Measurements from ENCODE around the gene LGI4.

LGI4 gene

DNA sequence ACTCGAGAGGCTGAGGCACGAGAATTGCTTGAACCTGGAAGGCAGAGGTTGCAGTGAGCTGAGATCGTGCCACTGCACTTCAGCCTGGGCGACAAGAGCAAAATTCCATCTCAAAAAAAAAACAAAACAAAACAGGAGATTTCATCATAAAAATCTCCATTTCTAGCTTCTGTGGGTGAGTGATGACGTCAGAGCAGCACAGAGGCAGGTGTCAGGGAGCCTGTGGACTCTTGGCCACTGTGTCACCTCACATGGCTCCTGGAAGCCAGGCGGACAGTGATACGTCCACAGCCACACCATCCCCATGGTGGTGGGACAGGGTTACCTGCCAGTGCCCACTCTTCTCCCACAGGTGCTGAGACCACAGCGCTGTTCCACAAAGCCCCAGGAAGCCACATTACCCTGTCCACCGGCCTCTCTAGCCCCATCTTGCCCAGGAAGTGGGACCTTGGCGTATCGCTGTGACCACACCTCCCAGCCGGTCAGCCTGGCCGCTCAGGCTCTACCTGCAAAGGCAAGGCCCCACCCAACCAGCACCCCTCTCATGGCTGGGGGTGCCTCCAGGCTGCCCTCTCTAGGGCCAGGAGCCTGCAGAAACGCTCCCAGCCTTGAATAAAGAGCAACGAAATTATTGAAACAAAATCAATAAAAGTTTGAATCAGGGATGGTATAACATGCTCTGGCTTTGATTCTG is 21.7 kb downstream of the LGI4 start:
- no peak overlapping the region for H2AFZ ChIP-seq (ENCODE audit: low read length, unreplicated experiment)
- no peaks in the 10 kb centered on the region for H3K79me2 ChIP-seq (ENCODE audit: control insufficient read depth, insufficient read depth, low read length, unreplicated experiment)
- H3K27ac ChIP-seq (ENCODE audit: low read depth, low read length) = no peak overlapping the region
- H3K27me3 ChIP-seq (ENCODE audit: insufficient read depth, low read length) = no peaks in the 10 kb centered on the region
- H3K36me3 ChIP-seq (ENCODE audit: insufficient read depth, low read length) = no peaks in the 10 kb centered on the region
- H3K4me3 ChIP-seq (ENCODE audit: low read depth, low read length) = no peak overlapping the region
- H3K4me1 ChIP-seq (ENCODE audit: control insufficient read depth, insufficient read depth, low read length, unreplicated experiment) = no peaks in the 10 kb centered on the region

DNA sequence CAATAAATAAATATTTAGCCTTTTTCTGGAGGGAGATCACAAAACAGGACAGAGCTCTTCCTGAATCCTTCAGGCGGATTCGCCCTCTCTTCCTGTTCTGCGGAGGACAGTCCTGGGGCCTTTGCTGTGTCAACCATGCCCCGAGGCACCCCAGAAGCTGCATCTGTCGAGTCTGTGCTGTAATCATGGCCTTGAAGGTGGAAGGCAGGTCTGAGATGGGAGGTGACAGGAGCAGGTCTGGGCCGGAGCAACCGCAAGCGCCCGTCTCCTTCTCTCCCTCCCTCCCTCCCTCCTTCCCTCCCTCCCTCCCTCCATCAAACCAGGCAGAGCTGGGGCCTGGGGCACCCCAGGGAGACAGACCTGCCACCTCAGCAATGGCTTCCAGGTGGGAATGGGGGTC is 23.9 kb downstream of the LGI4 start:
- no peak overlapping the region for H3K4me3 ChIP-seq (ENCODE audit: low read depth, low read length)
- no peaks in the 10 kb centered on the region for H3K36me3 ChIP-seq (ENCODE audit: insufficient read depth, low read length)
- H3K27me3 ChIP-seq (ENCODE audit: insufficient read depth, low read length) = no peaks in the 10 kb centered on the region
- no peak overlapping the region for H2AFZ ChIP-seq (ENCODE audit: low read length, unreplicated experiment)
- no peaks in the 10 kb centered on the region for H3K4me1 ChIP-seq (ENCODE audit: control insufficient read depth, insufficient read depth, low read length, unreplicated experiment)
- no peaks in the 10 kb centered on the region for H3K79me2 ChIP-seq (ENCODE audit: control insufficient read depth, insufficient read depth, low read length, unreplicated experiment)
- H3K27ac ChIP-seq (ENCODE audit: low read depth, low read length) = no peak overlapping the region

DNA sequence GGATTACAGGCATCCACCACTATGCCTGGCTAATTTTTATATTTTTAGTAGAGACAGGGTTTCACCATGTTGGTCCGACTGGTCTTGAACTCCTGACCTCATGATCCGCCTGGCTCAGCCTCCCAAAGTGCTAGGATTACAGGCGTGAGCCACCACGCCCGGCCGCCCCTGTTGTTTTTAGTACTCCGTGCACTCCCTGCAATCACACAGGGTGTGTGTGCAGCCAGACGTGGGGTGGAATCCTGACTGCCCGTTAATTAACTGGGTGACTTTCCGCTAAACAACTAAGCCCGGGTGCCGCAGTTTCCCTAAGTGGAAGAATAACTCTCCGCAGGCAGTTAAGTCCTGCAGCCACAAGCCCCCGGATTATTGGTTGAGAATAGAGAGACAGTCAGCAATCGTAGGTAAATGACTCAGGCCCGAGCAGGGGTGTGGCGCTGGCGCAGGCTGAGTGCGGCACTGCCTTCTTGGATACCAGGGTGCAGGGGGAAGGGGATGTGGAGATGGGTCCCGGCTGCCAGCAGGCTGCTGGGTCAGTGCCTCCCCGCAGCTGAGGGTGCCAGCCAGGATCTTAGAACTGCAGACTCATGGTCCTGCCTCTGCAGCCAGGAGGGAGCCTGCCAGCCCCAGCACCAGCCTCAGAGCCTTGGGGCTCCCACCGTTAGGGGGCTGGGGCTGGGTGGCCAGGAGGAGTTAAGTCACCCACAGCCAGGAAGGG is 25.3 kb downstream of the LGI4 start:
- no peaks in the 10 kb centered on the region for H3K4me1 ChIP-seq (ENCODE audit: control insufficient read depth, insufficient read depth, low read length, unreplicated experiment)
- no peaks in the 10 kb centered on the region for H3K36me3 ChIP-seq (ENCODE audit: insufficient read depth, low read length)
- H2AFZ ChIP-seq (ENCODE audit: low read length, unreplicated experiment) = no peak overlapping the region
- H3K27ac ChIP-seq (ENCODE audit: low read depth, low read length) = no peak overlapping the region
- H3K4me3 ChIP-seq (ENCODE audit: low read depth, low read length) = no peak overlapping the region
- no peaks in the 10 kb centered on the region for H3K79me2 ChIP-seq (ENCODE audit: control insufficient read depth, insufficient read depth, low read length, unreplicated experiment)
- H3K27me3 ChIP-seq (ENCODE audit: insufficient read depth, low read length) = no peaks in the 10 kb centered on the region

DNA sequence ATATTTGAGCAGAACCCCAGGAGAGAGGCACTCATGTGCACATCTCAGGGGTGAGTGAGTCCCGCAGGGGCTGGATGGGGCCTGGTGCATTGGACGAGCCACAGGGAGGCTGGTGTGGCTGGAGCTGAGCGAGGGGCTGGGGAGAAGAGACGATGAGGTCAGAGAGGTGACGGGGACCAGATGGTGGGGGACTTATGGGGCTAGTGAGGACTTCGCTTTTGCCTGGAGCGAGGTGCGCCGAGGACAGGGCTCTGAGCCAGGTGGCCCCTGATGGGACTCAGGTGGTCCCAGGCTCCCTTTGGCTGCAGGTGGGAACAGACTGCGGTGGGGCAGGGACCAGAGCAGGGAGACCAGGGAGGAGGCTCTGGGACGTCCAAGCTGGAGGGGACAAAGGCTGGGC is 26.1 kb downstream of the LGI4 start:
- no peaks in the 10 kb centered on the region for H3K27me3 ChIP-seq (ENCODE audit: insufficient read depth, low read length)
- H3K4me1 ChIP-seq (ENCODE audit: control insufficient read depth, insufficient read depth, low read length, unreplicated experiment) = no peaks in the 10 kb centered on the region
- no peak overlapping the region for H3K27ac ChIP-seq (ENCODE audit: low read depth, low read length)
- no peaks in the 10 kb centered on the region for H3K36me3 ChIP-seq (ENCODE audit: insufficient read depth, low read length)
- H2AFZ ChIP-seq (ENCODE audit: low read length, unreplicated experiment) = no peak overlapping the region
- no peaks in the 10 kb centered on the region for H3K79me2 ChIP-seq (ENCODE audit: control insufficient read depth, insufficient read depth, low read length, unreplicated experiment)
- H3K4me3 ChIP-seq (ENCODE audit: low read depth, low read length) = no peak overlapping the region

DNA sequence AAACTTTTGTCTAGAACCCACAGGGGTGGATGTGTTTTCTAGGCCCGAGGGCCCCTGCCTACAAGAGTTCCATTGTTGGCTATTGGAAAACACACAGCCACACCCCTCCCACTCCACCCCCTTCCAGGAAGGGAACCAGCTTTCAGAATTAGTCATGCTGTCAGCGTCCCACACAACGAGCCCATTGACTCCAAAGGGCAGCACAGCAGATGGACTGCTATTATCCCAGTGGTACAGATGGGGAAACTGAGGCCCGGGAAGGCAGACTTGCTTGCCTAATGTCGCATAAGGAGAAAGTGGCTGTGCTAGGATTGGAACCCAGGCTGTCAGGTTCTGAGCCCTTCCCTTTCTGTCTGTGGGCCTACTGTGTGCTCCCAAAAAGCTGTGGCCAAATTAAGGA is 27.3 kb downstream of the LGI4 start:
- H3K36me3 ChIP-seq (ENCODE audit: insufficient read depth, low read length) = no peaks in the 10 kb centered on the region
- H3K79me2 ChIP-seq (ENCODE audit: control insufficient read depth, insufficient read depth, low read length, unreplicated experiment) = no peaks in the 10 kb centered on the region
- no peak overlapping the region for H2AFZ ChIP-seq (ENCODE audit: low read length, unreplicated experiment)
- H3K27me3 ChIP-seq (ENCODE audit: insufficient read depth, low read length) = no peaks in the 10 kb centered on the region
- H3K4me3 ChIP-seq (ENCODE audit: low read depth, low read length) = no peak overlapping the region
- H3K4me1 ChIP-seq (ENCODE audit: control insufficient read depth, insufficient read depth, low read length, unreplicated experiment) = no peaks in the 10 kb centered on the region
- no peak overlapping the region for H3K27ac ChIP-seq (ENCODE audit: low read depth, low read length)

DNA sequence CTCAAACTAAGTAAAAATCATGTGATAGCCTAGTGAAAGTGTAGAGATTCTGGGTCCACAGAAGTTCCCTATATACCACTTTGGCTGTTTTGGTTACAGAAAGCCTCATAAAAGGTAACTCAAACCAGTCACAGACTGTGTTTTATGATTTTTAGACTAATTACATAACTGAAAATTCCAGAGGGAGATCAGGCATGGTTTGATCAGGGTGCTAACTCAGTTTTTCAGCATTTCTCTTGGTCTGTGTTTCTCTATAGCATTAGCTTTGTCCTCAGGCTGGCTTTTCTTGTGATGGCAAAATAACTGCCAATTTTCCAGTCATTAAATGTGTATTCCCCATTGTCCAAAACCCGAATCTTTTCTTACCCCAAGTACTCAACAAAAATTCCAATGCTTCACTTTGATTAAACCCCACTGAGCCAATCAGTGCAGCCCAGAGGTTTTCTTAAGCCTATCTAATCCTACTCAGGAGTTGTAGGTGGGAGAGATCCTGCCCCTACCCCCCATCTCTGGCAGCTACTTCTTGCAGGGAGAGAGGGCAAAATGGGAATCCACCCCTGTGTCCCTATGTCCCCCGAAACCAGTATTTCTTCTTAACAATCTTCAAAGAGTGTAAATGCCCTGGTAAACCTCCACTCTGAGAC is 27.8 kb downstream of the LGI4 start:
- no peaks in the 10 kb centered on the region for H3K4me1 ChIP-seq (ENCODE audit: control insufficient read depth, insufficient read depth, low read length, unreplicated experiment)
- no peaks in the 10 kb centered on the region for H3K36me3 ChIP-seq (ENCODE audit: insufficient read depth, low read length)
- no peaks in the 10 kb centered on the region for H3K27me3 ChIP-seq (ENCODE audit: insufficient read depth, low read length)
- H2AFZ ChIP-seq (ENCODE audit: low read length, unreplicated experiment) = no peak overlapping the region
- no peak overlapping the region for H3K27ac ChIP-seq (ENCODE audit: low read depth, low read length)
- no peaks in the 10 kb centered on the region for H3K79me2 ChIP-seq (ENCODE audit: control insufficient read depth, insufficient read depth, low read length, unreplicated experiment)
- no peak overlapping the region for H3K4me3 ChIP-seq (ENCODE audit: low read depth, low read length)

DNA sequence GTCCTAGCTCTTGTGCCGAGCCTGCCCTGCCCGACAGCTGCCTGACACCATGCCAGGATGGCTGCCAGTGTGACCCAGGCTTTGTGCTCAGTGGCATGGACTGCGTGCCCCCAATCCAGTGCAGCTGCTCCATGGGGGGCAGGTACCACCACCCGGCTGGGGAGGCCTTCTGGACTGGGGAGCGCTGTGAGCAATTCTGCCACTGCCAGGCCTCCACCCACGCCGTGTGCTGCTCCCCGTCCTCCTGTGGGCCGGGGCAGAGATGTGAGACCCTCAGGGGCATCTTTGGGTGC is 28.6 kb downstream of the LGI4 start:
- no peak overlapping the region for H3K4me3 ChIP-seq (ENCODE audit: low read depth, low read length)
- no peak overlapping the region for H3K27ac ChIP-seq (ENCODE audit: low read depth, low read length)
- no peak overlapping the region for H2AFZ ChIP-seq (ENCODE audit: low read length, unreplicated experiment)
- no peaks in the 10 kb centered on the region for H3K27me3 ChIP-seq (ENCODE audit: insufficient read depth, low read length)
- no peaks in the 10 kb centered on the region for H3K36me3 ChIP-seq (ENCODE audit: insufficient read depth, low read length)
- H3K4me1 ChIP-seq (ENCODE audit: control insufficient read depth, insufficient read depth, low read length, unreplicated experiment) = no peaks in the 10 kb centered on the region
- no peaks in the 10 kb centered on the region for H3K79me2 ChIP-seq (ENCODE audit: control insufficient read depth, insufficient read depth, low read length, unreplicated experiment)

DNA sequence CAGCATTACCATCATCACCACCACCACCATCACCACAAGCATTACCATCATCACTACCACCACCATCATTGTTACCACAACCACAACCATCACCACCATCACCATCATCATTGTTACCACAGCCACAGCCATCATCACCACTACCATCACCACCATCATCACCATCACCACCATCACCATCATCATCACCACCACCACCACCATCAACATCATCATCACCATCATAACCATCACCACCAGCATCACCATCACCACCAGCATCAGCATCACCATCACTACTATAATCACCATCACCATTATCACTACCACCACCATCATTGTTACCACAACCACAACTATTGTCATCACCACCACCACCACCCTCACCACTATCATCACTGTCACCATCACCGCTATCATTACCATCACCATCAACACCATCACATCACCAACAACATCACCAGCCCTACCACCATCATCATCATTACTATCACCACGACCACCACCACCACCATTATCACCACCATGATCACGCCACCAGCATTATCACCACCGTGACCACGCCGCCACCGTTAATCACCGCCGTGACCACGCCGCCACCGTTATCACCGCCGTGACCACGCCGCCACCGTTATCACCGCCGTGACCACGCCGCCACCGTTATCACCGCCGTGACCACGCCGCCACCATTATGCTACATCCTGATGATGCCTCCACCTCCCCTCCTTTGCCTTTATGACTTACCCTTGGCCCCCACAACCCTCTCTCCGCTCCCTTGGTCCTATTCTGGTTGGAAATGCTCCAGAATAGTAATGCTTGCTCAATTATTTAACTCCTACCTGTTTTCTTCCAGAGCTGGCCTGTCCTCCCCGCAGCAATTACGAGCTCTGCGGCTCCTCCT is 29.2 kb downstream of the LGI4 start:
- Histone ChIP-seq H3K4me3 (ENCODE audit: low read depth, low read length) (no peak overlapping the region), H3K36me3 (ENCODE audit: insufficient read depth, low read length) (no peaks in the 10 kb centered on the region), H3K4me1 (ENCODE audit: control insufficient read depth, insufficient read depth, low read length, unreplicated experiment) (no peaks in the 10 kb centered on the region), H3K27ac (ENCODE audit: low read depth, low read length) (no peak overlapping the region), H3K79me2 (ENCODE audit: control insufficient read depth, insufficient read depth, low read length, unreplicated experiment) (no peaks in the 10 kb centered on the region), H3K27me3 (ENCODE audit: insufficient read depth, low read length) (no peaks in the 10 kb centered on the region), H2AFZ (ENCODE audit: low read length, unreplicated experiment) (no peak overlapping the region)

DNA sequence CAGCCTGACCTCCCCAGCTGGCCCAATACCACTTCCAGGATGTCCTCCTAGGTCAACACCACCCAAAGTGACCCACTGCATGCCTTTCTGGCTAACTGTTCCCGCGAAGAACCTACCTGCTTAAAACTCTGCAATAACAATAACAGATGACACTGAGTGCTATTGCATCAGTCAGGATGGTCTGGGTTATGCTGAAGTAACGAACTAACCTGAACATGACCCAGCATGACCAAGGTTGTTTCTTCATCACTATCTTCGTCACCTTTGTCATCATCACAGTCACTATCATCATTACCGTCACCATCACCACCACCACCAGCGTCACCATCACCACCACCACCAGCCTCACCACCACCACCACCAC is 29.8 kb downstream of the LGI4 start:
- no peak overlapping the region for H3K27ac ChIP-seq (ENCODE audit: low read depth, low read length)

DNA sequence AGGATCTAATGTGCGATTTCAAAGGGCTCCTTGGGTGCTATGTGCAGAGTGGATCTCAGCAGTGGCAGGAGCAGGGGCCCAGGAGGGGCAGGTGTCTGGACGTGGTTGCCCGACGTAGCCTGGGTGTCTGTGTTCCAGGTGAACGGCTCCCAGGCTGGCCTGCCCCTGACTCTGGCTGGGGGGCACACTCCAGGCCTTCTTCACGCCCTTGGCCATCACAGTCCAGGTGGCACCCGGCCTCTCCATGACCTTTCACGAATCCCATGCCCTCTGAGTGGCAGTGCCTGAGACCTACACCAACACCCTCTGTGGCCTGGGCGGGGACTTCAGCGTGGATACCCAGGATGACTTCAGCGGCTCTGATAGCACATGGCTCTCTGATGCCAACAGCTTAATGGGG is 30.5 kb downstream of the LGI4 start:
- Histone ChIP-seq H3K4me1 (ENCODE audit: control insufficient read depth, insufficient read depth, low read length, unreplicated experiment) (no peaks in the 10 kb centered on the region), H2AFZ (ENCODE audit: low read length, unreplicated experiment) (no peak overlapping the region), H3K79me2 (ENCODE audit: control insufficient read depth, insufficient read depth, low read length, unreplicated experiment) (no peaks in the 10 kb centered on the region), H3K27ac (ENCODE audit: low read depth, low read length) (no peak overlapping the region), H3K4me3 (ENCODE audit: low read depth, low read length) (no peak overlapping the region), H3K36me3 (ENCODE audit: insufficient read depth, low read length) (no peaks in the 10 kb centered on the region), H3K27me3 (ENCODE audit: insufficient read depth, low read length) (no peaks in the 10 kb centered on the region)

More for the DNA sequence above, 29.8 kb downstream of the LGI4 start:
- no peaks in the 10 kb centered on the region for H3K36me3 ChIP-seq (ENCODE audit: insufficient read depth, low read length)
- H2AFZ ChIP-seq (ENCODE audit: low read length, unreplicated experiment) = no peak overlapping the region
- H3K79me2 ChIP-seq (ENCODE audit: control insufficient read depth, insufficient read depth, low read length, unreplicated experiment) = no peaks in the 10 kb centered on the region
- no peaks in the 10 kb centered on the region for H3K4me1 ChIP-seq (ENCODE audit: control insufficient read depth, insufficient read depth, low read length, unreplicated experiment)
- no peak overlapping the region for H3K4me3 ChIP-seq (ENCODE audit: low read depth, low read length)
- no peaks in the 10 kb centered on the region for H3K27me3 ChIP-seq (ENCODE audit: insufficient read depth, low read length)

Measured in ACC112 (cell line).